Natural killer cell treated with Interleukin-12 subunit alpha and Interleukin-12 subunit beta and Interleukin-15 and Interleukin-18, amount 100 ng/mL, for 72 hours (primary cell): ENCODE measurements around the gene ABCA13. TPM values are rescaled to one million over a fixed set of nuclear protein-coding genes. Genes with fewer than 3 reads are reported as not detected.

Experiments
- ATAC-seq, 2 donors: fragments of 150-1000 bp; cut with Tn5 transposase in 1 of 2; sonication (Bioruptor Pico), chemical (Tn5 transposase) in 1 of 2; 2 replicates each; pipeline ENCODE4 v1.10.0; 2021
- DNase-seq: peaks from one replicate; pipeline ENCODE4 v3.0.0; 2022; ENCODE audit warnings: low spot score
- H3K27ac Mint-ChIP-seq, 2 donors: 1 replicate in 1 of 2; 2 replicates in 1 of 2; pipeline ENCODE4 v1.8.0; 2022; ENCODE audit warnings: mixed read lengths in 2 of 2, mild to moderate bottlenecking in 1 of 2, moderate library complexity in 1 of 2
- H3K27me3 Mint-ChIP-seq, 2 donors: 1 replicate in 1 of 2; 2 replicates in 1 of 2; pipeline ENCODE4 v1.8.0; 2022; ENCODE audit warnings: mixed read lengths in 2 of 2
- H3K36me3 Mint-ChIP-seq: one replicate; pipeline ENCODE4 v1.8.0; 2022; ENCODE audit warnings: mixed read lengths
- H3K4me1 Mint-ChIP-seq, 2 donors: 1 replicate in 1 of 2; 2 replicates in 1 of 2; pipeline ENCODE4 v1.8.0; 2022; ENCODE audit warnings: low read depth in 2 of 2, mixed read lengths in 2 of 2, mild to moderate bottlenecking in 1 of 2
- H3K4me3 Mint-ChIP-seq: one replicate; pipeline ENCODE4 v1.8.0; 2022; ENCODE audit warnings: mixed read lengths
- H3K9me3 Mint-ChIP-seq: 2 replicates; pipeline ENCODE4 v1.8.0; 2022; ENCODE audit warnings: mixed read lengths
- total RNA-seq, 2 donors: library from RNA; stranded (reverse); gene quantifications; one replicate each; pipeline ENCODE4 v1.2.3, GENCODE V29; 2022

The ABCA13 gene
- total RNA-seq, 2 donors from 2014 or later = not detected

GRCh38 chr7:48305661-48306060 lies 134.4 kb downstream of the ABCA13 start:
- H3K27me3 Mint-ChIP-seq = peaks cover 7 to 12% of the 10 kb centered on the region in 2 donors
- H3K9me3 Mint-ChIP-seq = no peaks in the 10 kb centered on the region
- H3K4me3 Mint-ChIP-seq = no peak overlapping the region
- DNase-seq = no peak
- no peaks in the 10 kb centered on the region for H3K36me3 Mint-ChIP-seq
- H3K27ac Mint-ChIP-seq = peak overlapping the region in 1 of 2 donors; percentile 61
- no peak for ATAC-seq
- H3K4me1 Mint-ChIP-seq = no peaks in the 10 kb centered on the region

GRCh38 chr7:48307041-48307714 lies 135.9 kb downstream of the ABCA13 start:
- Mint-ChIP-seq H3K9me3 (no peaks in the 10 kb centered on the region), H3K27me3 (peaks cover 7 to 12% of the 10 kb centered on the region in 2 donors), H3K4me3 (no peak overlapping the region), H3K36me3 (no peaks in the 10 kb centered on the region), H3K27ac (no peak overlapping the region), H3K4me1 (no peaks in the 10 kb centered on the region)
- DNase-seq (no peak), ATAC-seq (no peak)

DNA sequence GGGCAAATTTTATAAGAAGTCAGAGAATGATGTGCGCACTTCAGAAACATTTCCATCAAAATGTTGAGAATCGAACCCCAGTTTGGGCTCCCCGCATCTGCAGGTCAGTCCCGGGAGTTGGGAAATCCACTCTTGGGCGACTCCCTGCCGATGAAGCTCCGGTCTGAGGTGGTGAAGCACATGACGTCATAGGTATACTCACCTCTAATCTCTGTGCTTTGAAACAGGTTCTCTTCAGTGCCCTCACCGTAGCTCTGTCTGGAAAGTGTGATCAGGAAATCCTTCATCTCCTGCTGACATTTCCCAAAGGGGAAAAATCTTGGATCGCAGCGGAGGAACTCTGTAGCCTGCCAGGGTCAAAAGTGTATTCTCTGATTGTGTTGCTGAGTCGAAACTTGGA lies 138.5 kb downstream of the ABCA13 start:
- Mint-ChIP-seq H3K9me3 (no peaks in the 10 kb centered on the region), H3K4me3 (no peak overlapping the region), H3K27ac (no peak overlapping the region), H3K4me1 (no peaks in the 10 kb centered on the region), H3K36me3 (no peaks in the 10 kb centered on the region), H3K27me3 (peaks cover 7 to 8% of the 10 kb centered on the region in 2 donors)
- no peak for DNase-seq
- no peak for ATAC-seq

- H3K27me3 Mint-ChIP-seq = peaks cover 0 to 2% of the 10 kb centered on the region in 2 donors
- no peaks in the 10 kb centered on the region for H3K4me1 Mint-ChIP-seq
- no peak for DNase-seq
- H3K9me3 Mint-ChIP-seq = no peaks in the 10 kb centered on the region
- no peaks in the 10 kb centered on the region for H3K36me3 Mint-ChIP-seq
- no peak overlapping the region for H3K27ac Mint-ChIP-seq
- ATAC-seq = no peak
- no peak overlapping the region for H3K4me3 Mint-ChIP-seq
Measured at GRCh38 chr7:48311464-48312100, 140.3 kb downstream of the ABCA13 start.

DNA sequence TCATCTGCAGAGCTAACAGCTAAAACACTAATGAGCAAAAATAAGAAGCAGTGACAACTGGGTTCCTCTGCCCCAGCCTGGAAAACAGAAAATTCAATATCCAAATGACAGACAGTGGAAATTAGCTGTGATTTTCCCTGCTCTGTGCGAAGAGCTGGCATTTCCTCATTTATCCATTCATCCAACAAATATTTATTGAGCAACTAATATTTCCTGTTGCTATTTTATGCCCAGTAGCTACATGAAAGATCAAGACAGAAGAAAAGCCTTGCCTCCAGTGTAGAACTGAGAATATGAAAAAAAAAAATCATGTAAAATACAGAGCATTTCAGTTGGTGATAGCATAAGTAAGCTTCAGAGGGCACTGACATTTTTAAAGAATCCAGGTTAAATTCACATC lies 140.9 kb downstream of the ABCA13 start:
- H3K4me1 Mint-ChIP-seq = no peaks in the 10 kb centered on the region
- no peaks in the 10 kb centered on the region for H3K36me3 Mint-ChIP-seq
- no peak overlapping the region for H3K27ac Mint-ChIP-seq
- H3K27me3 Mint-ChIP-seq = peaks cover 0 to 2% of the 10 kb centered on the region in 2 donors
- no peaks in the 10 kb centered on the region for H3K9me3 Mint-ChIP-seq
- ATAC-seq (no peak), DNase-seq (no peak)
- no peak overlapping the region for H3K4me3 Mint-ChIP-seq

- Mint-ChIP-seq H3K27ac (no peak overlapping the region), H3K27me3 (peaks cover 0 to 2% of the 10 kb centered on the region in 2 donors), H3K9me3 (no peaks in the 10 kb centered on the region), H3K4me3 (no peak overlapping the region), H3K36me3 (no peaks in the 10 kb centered on the region), H3K4me1 (no peaks in the 10 kb centered on the region)
- no peak for ATAC-seq
- no peak for DNase-seq
Measured at GRCh38 chr7:48316768-48317167, 145.5 kb downstream of the ABCA13 start.

- Mint-ChIP-seq H3K4me3 (no peak overlapping the region), H3K9me3 (no peaks in the 10 kb centered on the region), H3K4me1 (no peaks in the 10 kb centered on the region), H3K36me3 (no peaks in the 10 kb centered on the region), H3K27ac (no peak overlapping the region), H3K27me3 (peaks cover 0 to 2% of the 10 kb centered on the region in 2 donors)
- DNase-seq = no peak
- no peak for ATAC-seq
Measured at GRCh38 chr7:48317360-48317759, 146.1 kb downstream of the ABCA13 start.

DNA sequence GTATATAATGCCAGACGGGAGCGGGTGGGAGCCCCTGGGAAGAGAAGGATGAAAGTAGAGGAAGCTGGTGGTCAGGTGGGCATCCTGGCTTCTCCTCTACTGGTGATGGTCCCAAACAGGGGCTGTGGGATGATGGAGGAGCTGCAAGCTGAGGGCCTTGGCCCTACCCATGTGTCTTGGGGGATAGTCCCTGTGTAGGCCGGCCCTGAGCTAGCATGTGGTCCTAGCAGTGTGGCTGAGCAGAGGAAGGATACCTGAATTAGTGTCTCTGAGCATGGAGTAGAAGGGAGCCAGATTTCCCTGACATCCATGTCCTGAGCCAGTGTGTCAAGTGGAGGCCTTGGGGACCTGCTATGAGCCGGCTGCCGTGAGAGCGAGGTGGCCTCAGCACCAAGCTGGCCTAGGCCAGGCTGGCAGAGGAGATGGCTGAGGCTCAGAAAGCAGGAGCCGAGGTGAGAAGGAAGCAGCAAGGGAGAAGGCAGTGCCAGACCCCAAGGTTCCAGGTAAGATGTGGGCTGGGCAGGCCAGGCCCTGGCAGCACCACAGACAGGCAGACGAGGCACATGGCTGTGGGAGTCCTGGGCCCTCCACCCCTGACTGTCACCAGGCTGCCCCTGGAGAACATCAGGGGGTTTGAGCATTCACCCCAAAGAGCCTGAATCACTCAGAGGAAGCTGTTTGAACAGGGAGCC lies 150.2 kb downstream of the ABCA13 start:
- peaks cover 4% of the 10 kb centered on the region for H3K9me3 Mint-ChIP-seq
- H3K4me1 Mint-ChIP-seq = no peaks in the 10 kb centered on the region
- no peak overlapping the region for H3K4me3 Mint-ChIP-seq

GRCh38 chr7:48337012-48337621 lies 165.9 kb downstream of the ABCA13 start:
- Mint-ChIP-seq H3K9me3 (no peaks in the 10 kb centered on the region), H3K36me3 (no peaks in the 10 kb centered on the region), H3K4me1 (no peaks in the 10 kb centered on the region), H3K4me3 (no peak overlapping the region), H3K27ac (no peak overlapping the region), H3K27me3 (peaks cover 2 to 10% of the 10 kb centered on the region in 2 donors)
- ATAC-seq (no peak), DNase-seq (no peak)

More for the DNA sequence above, 150.2 kb downstream of the ABCA13 start:
- H3K36me3 Mint-ChIP-seq = no peaks in the 10 kb centered on the region
- H3K27ac Mint-ChIP-seq = no peak overlapping the region
- ATAC-seq (peak; percentile 31 to 43), DNase-seq (no peak)
- peaks cover 0 to 1% of the 10 kb centered on the region in 2 donors for H3K27me3 Mint-ChIP-seq

DNA sequence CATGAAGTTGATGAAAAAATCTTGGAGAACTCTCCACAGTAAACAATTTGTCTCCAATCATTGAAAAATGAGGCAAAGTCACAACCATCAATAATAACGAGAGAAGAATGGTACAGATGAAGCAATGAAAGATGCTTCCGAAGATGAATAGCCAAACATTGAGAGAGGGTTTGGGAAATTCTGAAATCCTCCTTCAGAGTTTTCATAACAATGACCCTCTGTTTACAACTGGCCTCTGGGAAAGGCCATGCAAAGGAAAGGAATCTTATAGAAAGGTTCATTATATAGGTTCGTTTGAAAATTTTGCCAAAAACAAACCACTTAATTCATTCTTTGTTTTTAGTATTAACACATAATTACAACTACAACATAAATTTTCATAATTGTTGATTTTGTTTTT lies 166.5 kb downstream of the ABCA13 start:
- DNase-seq = no peak
- no peak overlapping the region for H3K4me3 Mint-ChIP-seq
- H3K27ac Mint-ChIP-seq = no peak overlapping the region
- H3K9me3 Mint-ChIP-seq = no peaks in the 10 kb centered on the region
- H3K36me3 Mint-ChIP-seq = no peaks in the 10 kb centered on the region
- no peak for ATAC-seq
- H3K4me1 Mint-ChIP-seq = no peaks in the 10 kb centered on the region
- peaks cover 2 to 3% of the 10 kb centered on the region in 2 donors for H3K27me3 Mint-ChIP-seq

DNA sequence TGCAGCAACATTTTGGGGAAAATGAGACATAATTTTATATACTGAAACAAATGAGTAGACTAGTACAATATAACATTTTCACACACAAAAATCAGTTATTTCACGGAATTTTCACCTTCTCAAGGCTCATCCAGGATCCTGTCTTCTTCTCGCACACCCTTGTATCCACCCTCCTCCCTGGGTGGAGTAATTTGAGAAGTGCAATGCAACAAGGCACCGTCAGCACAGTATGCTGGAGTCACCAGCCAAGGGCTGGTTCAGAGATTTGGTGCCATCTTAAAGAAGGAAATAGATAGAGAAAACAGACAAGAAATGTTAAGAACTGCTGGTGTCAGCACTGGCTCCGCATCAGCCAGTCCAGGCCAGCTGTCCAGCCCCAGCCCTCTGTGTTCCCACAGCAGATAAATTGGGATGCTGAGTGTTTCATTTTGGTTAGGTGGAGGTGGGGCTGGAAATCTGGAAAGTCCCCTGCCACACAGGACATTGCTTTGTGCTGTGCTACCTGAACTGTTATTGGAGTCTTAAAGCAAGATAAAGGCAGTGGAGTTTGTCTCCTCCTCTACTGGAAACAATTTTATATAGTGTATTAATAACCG lies 176.1 kb downstream of the ABCA13 start:
- Mint-ChIP-seq H3K9me3 (no peaks in the 10 kb centered on the region), H3K36me3 (no peaks in the 10 kb centered on the region), H3K4me1 (no peaks in the 10 kb centered on the region), H3K27me3 (no peaks in the 10 kb centered on the region), H3K27ac (no peak overlapping the region), H3K4me3 (no peak overlapping the region)
- DNase-seq (no peak), ATAC-seq (no peak)

- H3K9me3 Mint-ChIP-seq = no peaks in the 10 kb centered on the region
- ATAC-seq (no peak), DNase-seq (no peak)
- H3K27ac Mint-ChIP-seq = no peak overlapping the region
- H3K4me1 Mint-ChIP-seq = no peaks in the 10 kb centered on the region
- no peaks in the 10 kb centered on the region for H3K27me3 Mint-ChIP-seq
- H3K36me3 Mint-ChIP-seq = no peaks in the 10 kb centered on the region
- H3K4me3 Mint-ChIP-seq = no peak overlapping the region
Measured at GRCh38 chr7:48350515-48350914, 179.3 kb downstream of the ABCA13 start.

DNA sequence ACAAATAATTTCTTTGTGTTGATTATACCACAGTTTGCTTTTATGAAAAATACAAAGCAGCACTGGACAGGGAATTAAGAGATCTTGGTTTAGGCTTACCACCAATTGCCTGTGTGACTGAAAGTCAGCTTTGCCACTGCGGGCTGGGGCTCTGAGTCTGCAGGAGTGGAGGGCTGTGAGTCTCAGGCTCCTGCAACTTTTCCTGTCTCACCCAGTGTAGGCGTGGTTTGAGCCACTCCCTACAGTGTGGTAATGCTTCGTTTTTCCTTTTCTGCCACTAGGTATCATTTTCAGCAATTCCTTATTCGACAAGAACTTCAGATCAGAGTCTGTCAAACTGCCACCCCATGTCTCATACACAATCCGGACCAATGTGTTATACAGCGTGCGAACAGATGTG lies 180.6 kb downstream of the ABCA13 start:
- Mint-ChIP-seq H3K36me3 (no peaks in the 10 kb centered on the region), H3K9me3 (no peaks in the 10 kb centered on the region), H3K27me3 (no peaks in the 10 kb centered on the region), H3K4me3 (no peak overlapping the region), H3K4me1 (no peaks in the 10 kb centered on the region), H3K27ac (no peak overlapping the region)
- ATAC-seq = no peak
- no peak for DNase-seq
